Measurements from ENCODE around the gene PPP2R2C. TPM values are rescaled to one million over a fixed set of nuclear protein-coding genes. Genes with fewer than 3 reads are reported as not detected.
A peak's percentile ranks its signal among the peaks of the same experiment; 100 is the strongest.

Gene PPP2R2C
- total and polyA plus RNA-seq, 12 donors, result 0.14 to 10.6 (median 4.2) TPM

DNA sequence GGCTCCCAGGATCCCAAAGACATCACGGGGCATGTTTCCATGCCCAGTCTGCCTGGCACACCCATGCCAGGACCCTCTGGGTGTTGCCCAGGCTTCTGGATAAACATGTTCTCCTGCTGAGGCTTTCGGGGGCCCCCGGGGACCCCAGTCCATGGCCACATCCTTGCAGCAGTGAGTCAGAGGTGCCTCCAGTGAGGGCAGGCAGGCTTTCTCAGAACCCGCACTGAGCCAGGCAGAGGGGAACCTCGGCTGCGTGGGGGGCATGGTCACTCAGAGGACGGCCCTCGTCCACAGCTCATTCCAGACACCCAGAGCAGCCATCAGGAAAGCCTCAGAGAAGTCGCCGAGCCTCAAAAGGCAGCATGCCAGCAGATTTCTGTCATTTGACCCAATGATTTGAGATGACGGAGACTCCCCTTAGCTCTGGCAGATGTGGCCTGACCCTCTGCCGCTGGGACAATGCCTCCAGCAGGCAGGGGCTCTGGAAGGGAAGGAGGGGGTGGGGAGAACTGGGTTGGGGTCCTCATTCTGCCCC lies 54.8 kb downstream of the PPP2R2C start:
- ATAC-seq (no peak), DNase-seq (no peak)
- Histone ChIP-seq H3K9me3 (no peaks in the 10 kb centered on the region), H3K36me3 (no peaks in the 10 kb centered on the region), H3K4me3 (no peak overlapping the region), H3K4me1 (peaks cover 0 to 5% (median 0%) of the 10 kb centered on the region in 9 donors), H3K27ac (no peak overlapping the region), H3K27me3 (peaks cover 0 to 42% (median 20%) of the 10 kb centered on the region in 7 donors)
- WGBS, 2 donors, result 54 to 56% methylated on average over 12 of the region's 12 CpGs
- intact Hi-C loops (cut with DNase I), result no loop called here
- TF ChIP-seq, protein P1, sequence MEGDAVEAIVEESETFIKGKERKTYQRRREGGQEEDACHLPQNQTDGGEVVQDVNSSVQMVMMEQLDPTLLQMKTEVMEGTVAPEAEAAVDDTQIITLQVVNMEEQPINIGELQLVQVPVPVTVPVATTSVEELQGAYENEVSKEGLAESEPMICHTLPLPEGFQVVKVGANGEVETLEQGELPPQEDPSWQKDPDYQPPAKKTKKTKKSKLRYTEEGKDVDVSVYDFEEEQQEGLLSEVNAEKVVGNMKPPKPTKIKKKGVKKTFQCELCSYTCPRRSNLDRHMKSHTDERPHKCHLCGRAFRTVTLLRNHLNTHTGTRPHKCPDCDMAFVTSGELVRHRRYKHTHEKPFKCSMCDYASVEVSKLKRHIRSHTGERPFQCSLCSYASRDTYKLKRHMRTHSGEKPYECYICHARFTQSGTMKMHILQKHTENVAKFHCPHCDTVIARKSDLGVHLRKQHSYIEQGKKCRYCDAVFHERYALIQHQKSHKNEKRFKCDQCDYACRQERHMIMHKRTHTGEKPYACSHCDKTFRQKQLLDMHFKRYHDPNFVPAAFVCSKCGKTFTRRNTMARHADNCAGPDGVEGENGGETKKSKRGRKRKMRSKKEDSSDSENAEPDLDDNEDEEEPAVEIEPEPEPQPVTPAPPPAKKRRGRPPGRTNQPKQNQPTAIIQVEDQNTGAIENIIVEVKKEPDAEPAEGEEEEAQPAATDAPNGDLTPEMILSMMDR (IDR thresholded peaks at IDR 0.05), result no peak

GRCh38 chr4:6416518-6417286 lies 55.7 kb downstream of the PPP2R2C start:
- Histone ChIP-seq H3K27ac (no peak overlapping the region), H3K36me3 (no peaks in the 10 kb centered on the region), H3K9me3 (no peaks in the 10 kb centered on the region), H3K4me1 (peaks cover 0 to 5% (median 0%) of the 10 kb centered on the region in 9 donors), H3K27me3 (peaks cover 0 to 51% (median 20%) of the 10 kb centered on the region in 7 donors), H3K4me3 (no peak overlapping the region)
- DNase-seq (no peak), ATAC-seq (peak in 1 of 8 donors; percentile 43)
- 30 to 31% methylated on average over 16 of the region's 16 CpGs for whole genome bisulfite sequencing, 2 donors
- intact Hi-C loops (cut with DNase I), result no loop called here
- TF ChIP-seq, protein P1 (IDR thresholded peaks at IDR 0.05), result no peak

DNA sequence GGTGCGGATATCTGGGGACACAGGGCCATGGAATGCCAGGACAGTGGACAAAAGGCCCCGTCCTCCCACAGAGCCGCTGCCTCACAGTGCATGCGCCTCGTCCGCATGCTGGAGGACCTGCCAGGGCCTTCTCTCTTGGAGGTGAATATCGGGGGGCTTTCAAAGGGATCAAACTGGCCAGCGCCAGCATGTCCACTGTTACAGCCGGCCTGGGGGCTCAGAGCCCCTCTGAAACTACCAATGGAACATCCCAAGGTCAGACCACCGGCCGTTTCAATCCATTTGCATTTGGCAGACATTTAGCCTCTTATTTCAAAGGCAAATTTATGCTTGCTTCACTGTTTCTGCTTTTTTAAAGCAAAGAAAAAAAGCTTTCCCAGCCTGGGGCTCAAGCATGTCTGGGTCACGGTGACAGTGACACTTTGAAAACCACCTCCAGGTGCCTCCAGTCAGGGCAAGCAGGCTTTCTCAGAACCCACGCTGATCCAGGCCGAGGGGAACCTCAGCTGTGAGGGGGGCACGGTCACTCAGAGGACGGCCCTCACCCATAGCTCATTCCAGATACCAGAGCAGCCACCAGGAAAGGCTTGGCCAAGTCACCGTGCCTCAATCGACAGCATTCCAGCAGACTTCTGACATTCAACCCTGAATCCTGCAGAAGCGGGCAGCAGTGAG lies 57.2 kb downstream of the PPP2R2C start:
- intact Hi-C loops (cut with DNase I), result no loop called here
- peaks cover 0 to 5% (median 0%) of the 10 kb centered on the region in 9 donors for H3K4me1 ChIP-seq
- DNase-seq (no peak), ATAC-seq (no peak)
- no peaks in the 10 kb centered on the region for H3K9me3 ChIP-seq
- H3K4me3 ChIP-seq, result no peak overlapping the region
- H3K27ac ChIP-seq, result no peak overlapping the region
- no peaks in the 10 kb centered on the region for H3K36me3 ChIP-seq
- WGBS, 2 donors, result 63 to 66% methylated on average over 19 of the region's 19 CpGs
- H3K27me3 ChIP-seq, result peaks cover 0 to 49% (median 20%) of the 10 kb centered on the region in 7 donors
- TF ChIP-seq, protein P1 (IDR thresholded peaks at IDR 0.05), result no peak

DNA sequence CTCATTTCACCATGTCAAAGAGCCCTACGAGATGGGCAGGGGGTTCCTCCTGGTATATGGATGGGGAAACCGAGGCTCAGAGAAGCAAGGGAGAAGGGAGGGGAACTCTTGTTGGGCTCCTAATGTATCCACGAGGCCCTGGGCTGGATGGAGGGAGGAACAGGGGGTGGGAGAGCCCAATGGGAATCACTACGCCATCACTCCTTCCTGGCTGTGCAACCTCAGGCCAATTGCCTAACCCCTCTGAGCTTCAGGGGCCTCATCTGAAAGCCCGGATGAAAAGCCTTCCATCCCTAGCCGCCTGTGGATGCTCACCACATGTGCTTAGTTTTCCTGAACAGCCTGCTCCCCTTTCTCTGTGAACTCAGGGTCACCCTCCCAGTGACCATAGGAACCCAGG lies 57.8 kb downstream of the PPP2R2C start:
- intact Hi-C loops (cut with DNase I), result no loop called here
- H3K27me3 ChIP-seq, result peaks cover 0 to 49% (median 20%) of the 10 kb centered on the region in 7 donors
- no peak overlapping the region for H3K4me3 ChIP-seq
- peaks cover 0 to 5% (median 0%) of the 10 kb centered on the region in 9 donors for H3K4me1 ChIP-seq
- no peak overlapping the region for H3K27ac ChIP-seq
- no peaks in the 10 kb centered on the region for H3K9me3 ChIP-seq
- DNase-seq, result no peak
- WGBS, 2 donors, result 54 to 66% methylated on average over 6 of the region's 6 CpGs
- TF ChIP-seq, protein P1 (IDR thresholded peaks at IDR 0.05), result no peak
- no peak for ATAC-seq
- H3K36me3 ChIP-seq, result no peaks in the 10 kb centered on the region
